K562 (cell line): Measurements from ENCODE around the gene AFF3. TPM values are rescaled to one million over a fixed set of nuclear protein-coding genes. Genes with fewer than 3 reads are reported as not detected.

ENCODE experiments used
- ATAC-seq: fragments of 200-7000 bp; cut with Tn5 transposase; 3 replicates; pipeline ENCODE4 v1.9.1; 2020; ENCODE audit warnings: moderate library complexity
- BruUV-seq: library from RNA; stranded (reverse); fragments of 400-500 nt; replicated peaks from 2 replicates; lab custom pipeline; 2021; lab: Mats Ljungman, UMichigan
- CTCF ChIA-PET: fragments of 300-600 bp; formaldehyde crosslinking; extraction: SDS; loops from one replicate; lab custom pipeline; 2021; ENCODE audit warnings: low intra/inter-chr PET ratio; lab: Yijun Ruan, JAX
- POLR2A ChIA-PET: fragments of 300-600, 350-650 bp; sonication (Branson Sonifier 250); formaldehyde crosslinking; extraction: SDS; loops from one replicate; lab custom pipeline; 2021; ENCODE audit warnings: antibody characterized with exemption, inconsistent platforms; lab: Yijun Ruan, JAX
- DNase-seq, 4 experiments: peaks; one replicate each; pipeline versions ENCODE4 v3.0.0 to v3.0.0-alpha.2; 2011 to 2018; ENCODE audit warnings: low spot score in 3 of 4, mixed read lengths in 3 of 4; ENCODE audit errors: extremely low read depth in 1 of 4
- FAIRE-seq: peaks from 2 replicates; lab custom pipeline; 2011; peaks lifted over from hg19 to GRCh38; lab: Jason Lieb, UNC
- H2AFZ ChIP-seq: 2 replicates; pipeline ENCODE4 v1.6.0; 2011; ENCODE audit warnings: low read depth, low read length, control low read depth, inconsistent platforms
- H3K27ac ChIP-seq: fragments of 200-600 bp; 3 replicates; pipeline ENCODE4 v1.8.0; 2011; ENCODE audit warnings: low read depth, mild to moderate bottlenecking, control low read depth, inconsistent platforms, low read length, moderate library complexity, mixed read lengths; ENCODE audit errors: extremely low read depth
- H3K27me3 ChIP-seq, 2 experiments: fragments of 300-600 bp in 1 of 2; 2 replicates in 1 of 2; 3 replicates in 1 of 2; pipeline versions ENCODE4 v1.6.0 to v1.8.0; 2011; ENCODE audit warnings: inconsistent platforms in 2 of 2, low read length in 2 of 2, mild to moderate bottlenecking in 1 of 2, mixed read lengths in 1 of 2, moderate library complexity in 1 of 2; ENCODE audit not compliant: control insufficient read depth in 2 of 2, insufficient read depth in 2 of 2
- H3K36me3 ChIP-seq: fragments of 300-600 bp; 3 replicates; pipeline ENCODE4 v1.8.0; 2011; ENCODE audit warnings: mild to moderate bottlenecking, low read length, inconsistent platforms; ENCODE audit not compliant: control insufficient read depth, insufficient read depth
- H3K4me1 ChIP-seq, 2 experiments: fragments of 200-600 bp in 1 of 2; replicated peaks in 1 of 2; 2 replicates in 1 of 2; 3 replicates in 1 of 2; pipeline versions ENCODE4 v1.5.1 to v1.8.0; 2011; ENCODE audit warnings: inconsistent platforms in 2 of 2, low read length in 2 of 2, mild to moderate bottlenecking in 1 of 2, mixed read lengths in 1 of 2, moderate library complexity in 1 of 2; ENCODE audit not compliant: control insufficient read depth in 2 of 2, insufficient read depth in 2 of 2
- H3K4me2 ChIP-seq: 2 replicates; pipeline ENCODE4 v1.6.1; 2011; ENCODE audit warnings: low read length, control low read depth, inconsistent platforms, mixed read lengths; ENCODE audit not compliant: insufficient read depth
- H3K4me3 ChIP-seq: fragments of 200-600 bp; sonication (generic), shearing (Covaris generic); 2 replicates; pipeline ENCODE4 v1.5.1; 2016; ENCODE audit warnings: control low read depth, inconsistent platforms
- H3K79me2 ChIP-seq: fragments of 200-600 bp; 3 replicates; pipeline ENCODE4 v1.8.0; 2011; ENCODE audit warnings: low read length, inconsistent platforms; ENCODE audit not compliant: control insufficient read depth, insufficient read depth
- H3K9ac ChIP-seq, 2 experiments: 2 replicates each; pipeline versions ENCODE4 v1.6.0 to v1.6.1; 2011; ENCODE audit warnings: low read depth in 2 of 2, low read length in 2 of 2, control low read depth in 1 of 2, inconsistent platforms in 1 of 2, mild to moderate bottlenecking in 1 of 2, mixed read lengths in 1 of 2; ENCODE audit not compliant: insufficient read depth in 1 of 2
- H3K9me1 ChIP-seq: one replicate; pipeline ENCODE4 v1.6.0; 2011; ENCODE audit warnings: inconsistent platforms, mild to moderate bottlenecking, low read length, moderate library complexity; ENCODE audit not compliant: control insufficient read depth, insufficient read depth
- H3K9me3 ChIP-seq: replicated peaks from 2 replicates; pipeline ENCODE4 v1.5.1; 2011; ENCODE audit warnings: low read depth, low read length, inconsistent platforms; ENCODE audit not compliant: control insufficient read depth, insufficient read depth
- H4K20me1 ChIP-seq: replicated peaks from 2 replicates; pipeline ENCODE4 v1.6.1; 2011; ENCODE audit warnings: low read length, inconsistent platforms, mixed read lengths; ENCODE audit not compliant: control insufficient read depth, insufficient read depth
- ATF3 ChIP-seq, 2 experiments: fragments of 450-650 bp in 1 of 2; sonication (generic) in 1 of 2; formaldehyde crosslinking in 1 of 2; IDR thresholded peaks in 1 of 2; conservative IDR thresholded peaks in 1 of 2; 2 replicates each; pipeline versions ENCODE4 v1.6.1 to v1.8.1; 2016 to 2023; ENCODE audit warnings: mild to moderate bottlenecking in 2 of 2, moderate library complexity in 2 of 2, inconsistent platforms in 1 of 2, missing genetic modification reagents in 1 of 2
- CREB1 ChIP-seq, 2 experiments: sonication (generic) in 1 of 2; formaldehyde crosslinking in 1 of 2; IDR thresholded peaks; 2 replicates each; pipeline versions ENCODE4 v1.6.1 to v1.8.0; 2012 to 2022; ENCODE audit warnings: inconsistent platforms in 1 of 2, mild to moderate bottlenecking in 1 of 2, missing genetic modification reagents in 1 of 2, moderate library complexity in 1 of 2
- EHMT2 ChIP-seq: fragments of 450-650 bp; IDR thresholded peaks from 2 replicates; pipeline ENCODE4 v1.6.1; 2018; ENCODE audit warnings: antibody characterized with exemption
- MED1 ChIP-seq: sonication (generic); formaldehyde crosslinking; IDR thresholded peaks from 2 replicates; pipeline ENCODE4 v1.8.1; 2023; ENCODE audit warnings: missing genetic modification reagents, borderline replicate concordance
- NCOA4 ChIP-seq: fragments of 450-650 bp; IDR thresholded peaks from 2 replicates; pipeline ENCODE4 v1.6.1; 2018; ENCODE audit warnings: mild to moderate bottlenecking; ENCODE audit not compliant: partially characterized antibody
- NUFIP1 ChIP-seq: fragments of 450-650 bp; IDR thresholded peaks from 2 replicates; pipeline ENCODE4 v1.6.1; 2018; ENCODE audit not compliant: partially characterized antibody
- PCBP2 ChIP-seq: fragments of 200-400 bp; formaldehyde crosslinking; IDR thresholded peaks from 2 replicates; pipeline ENCODE4 v1.6.1; 2018; ENCODE audit warnings: low read length, low read depth, mild to moderate bottlenecking, moderate library complexity; ENCODE audit not compliant: poor library complexity, severe bottlenecking
- PTTG1 ChIP-seq: fragments of 450-650 bp; IDR thresholded peaks from 2 replicates; pipeline ENCODE4 v1.6.1; 2016; ENCODE audit warnings: low read depth, mild to moderate bottlenecking, missing genetic modification characterization, missing compliant biosample characterization
- RREB1 ChIP-seq: fragments of 250-450 bp; sonication (Bioruptor Pico); IDR thresholded peaks from 2 replicates; pipeline ENCODE4 v1.4.0; 2020
- ZBTB5 ChIP-seq: fragments of 450-650 bp; IDR thresholded peaks from 2 replicates; pipeline ENCODE4 v1.6.1; 2017; ENCODE audit warnings: antibody characterized with exemption
- ZNF184 ChIP-seq: sonication (generic); formaldehyde crosslinking; IDR thresholded peaks from 2 replicates; pipeline ENCODE4 v1.5.0; 2020; ENCODE audit warnings: missing genetic modification reagents
- ZNF354B ChIP-seq: fragments of 250-450 bp; sonication (Bioruptor Pico); IDR thresholded peaks from 2 replicates; pipeline ENCODE4 v1.4.0; 2020
- WGBS: fragments of 100-300 bp; shearing (Covaris generic); methylation state at CpG from one replicate; pipeline ENCODE4 v1.1.6; 2016; ENCODE audit warnings: low coverage, mixed read lengths; ENCODE audit not compliant: insufficient coverage; ENCODE audit errors: missing lambda C conversion rate; 5-methylcytosine and 5-hydroxymethylcytosine counted together
- in situ Hi-C: fragments of 300-500 bp; cut with MboI; formaldehyde crosslinking; loops from 4 replicates; pipeline ENCODE4 v1.15.0; 2018; ENCODE audit warnings: inconsistent platforms, mixed read lengths
- intact Hi-C: fragments of 100-400 bp; cut with micrococcal nuclease; formaldehyde crosslinking; loops from 2 replicates; pipeline ENCODE4 v1.14.2; 2022
- polyA plus RNA-seq, 8 experiments: library from polyadenylated mRNA; depleted of rRNA in 4 of 8; stranded (reverse) in 5 of 8; unstranded in 3 of 8; fragments of >200 nt; fragmentation: Nextera tagmentation in 2 of 8; fragmentation: Illumina TruSeq in 1 of 8; extraction: Ambion mirVana in 2 of 8; extraction: Trizol in 1 of 8; gene quantifications; 2 replicates each; pipeline versions ENCODE4 v1.2.1 to v1.2.3, GENCODE V29; 2011 to 2014; ENCODE audit warnings: inconsistent platforms in 1 of 8, missing spikeins in 1 of 8
- total RNA-seq, 7 experiments: library from RNA; depleted of rRNA in 6 of 7; stranded (reverse); fragments of >200 nt in 6 of 7; fragmentation: Illumina TruSeq in 2 of 7; extraction: Trizol in 2 of 7; gene quantifications; 2 replicates each; pipeline versions ENCODE4 v1.2.1 to v1.2.3, GENCODE V29; 2011 to 2021; ENCODE audit warnings: low replicate concordance in 1 of 7

AFF3 gene
- total and polyA plus RNA-seq, 9 of the 15 experiments (the other 6 are each of a cell fraction or from before 2014, with no cell fraction given) = 0.02 to 0.11 TPM; not detected in 7

- no peak for ATAC-seq
- no peak overlapping the region for H3K4me2 ChIP-seq
- in situ Hi-C loops (no loop called here), intact Hi-C loops (no loop called here)
- ChIA-PET CTCF (no interaction called here), POLR2A (interaction anchor here (0.8 kb wide), 2 partner anchors 8 to 25 kb away, joined by 3 to 4 read pairs; no protein-coding TSS in a partner anchor)
- no peak for DNase-seq
- no peak overlapping the region for H3K9ac ChIP-seq
- H3K27ac ChIP-seq = no peak overlapping the region
- no peaks in the 10 kb centered on the region for H3K9me1 ChIP-seq
- FAIRE-seq = no peak
- no peaks in the 10 kb centered on the region for H3K9me3 ChIP-seq
- 3% methylated on average over 8 of the region's 8 CpGs for WGBS
- H4K20me1 ChIP-seq = no peaks in the 10 kb centered on the region
- H3K36me3 ChIP-seq = no peaks in the 10 kb centered on the region
- no peak overlapping the region for H3K4me3 ChIP-seq
- H3K27me3 ChIP-seq = peaks cover 15 to 37% of the 10 kb centered on the region in 2 experiments
- no peaks in the 10 kb centered on the region for H3K79me2 ChIP-seq
- no peak overlapping the region for H2AFZ ChIP-seq
- no TSS peak for BruUV-seq
- no peaks in the 10 kb centered on the region for H3K4me1 ChIP-seq
- TF ChIP-seq EHMT2 (no peak), ZNF354B (CRISPR knock-in tag) (no peak), NCOA4 (no peak), ZBTB5 (no peak), PCBP2 (no peak), RREB1 (CRISPR knock-in tag) (no peak), CREB1 (IDR thresholded peaks at IDR 0.05) (no peak), CREB1 (CRISPR knock-in tag; IDR thresholded peaks at IDR 0.05) (no peak), NUFIP1 (no peak), MED1 (CRISPR knock-in tag) (no peak), ATF3 (IDR thresholded peaks at IDR 0.05) (no peak), ATF3 (CRISPR knock-in tag; conservative IDR thresholded peaks at IDR 0.05) (no peak), ZNF184 (CRISPR knock-in tag) (no peak), PTTG1 (tag) (no peak)
These were observed 469.5 kb downstream of the AFF3 start for GRCh38 chr2:99672766-99673350.
